ENCODE data around the gene SKP2.

GRCh38 chr5:36111238-36111637, 40.7 kb upstream of the SKP2 start:
- TF ChIP-seq ZNF274 (IDR thresholded peaks at IDR 0.05; ENCODE audit: low read depth, low read length) (no peak), YY1 (IDR thresholded peaks at IDR 0.05; ENCODE audit: insufficient read depth, insufficient read length) (no peak), SUZ12 (IDR thresholded peaks at IDR 0.05; ENCODE audit: extremely low read depth, insufficient read depth, insufficient read length) (no peak)

Data from NT2/D1 (cell line).